HG03139 (cell line): ENCODE measurements around the gene CD300A.
A peak's percentile ranks its signal among the peaks of the same experiment; 100 is the strongest.

Experiments
- ATAC-seq: cut with Tn5 transposase; IDR thresholded peaks from one replicate; pipeline ENCODE4 v1.9.1; 2021; ENCODE audit not compliant: unreplicated experiment

CD300A gene

DNA sequence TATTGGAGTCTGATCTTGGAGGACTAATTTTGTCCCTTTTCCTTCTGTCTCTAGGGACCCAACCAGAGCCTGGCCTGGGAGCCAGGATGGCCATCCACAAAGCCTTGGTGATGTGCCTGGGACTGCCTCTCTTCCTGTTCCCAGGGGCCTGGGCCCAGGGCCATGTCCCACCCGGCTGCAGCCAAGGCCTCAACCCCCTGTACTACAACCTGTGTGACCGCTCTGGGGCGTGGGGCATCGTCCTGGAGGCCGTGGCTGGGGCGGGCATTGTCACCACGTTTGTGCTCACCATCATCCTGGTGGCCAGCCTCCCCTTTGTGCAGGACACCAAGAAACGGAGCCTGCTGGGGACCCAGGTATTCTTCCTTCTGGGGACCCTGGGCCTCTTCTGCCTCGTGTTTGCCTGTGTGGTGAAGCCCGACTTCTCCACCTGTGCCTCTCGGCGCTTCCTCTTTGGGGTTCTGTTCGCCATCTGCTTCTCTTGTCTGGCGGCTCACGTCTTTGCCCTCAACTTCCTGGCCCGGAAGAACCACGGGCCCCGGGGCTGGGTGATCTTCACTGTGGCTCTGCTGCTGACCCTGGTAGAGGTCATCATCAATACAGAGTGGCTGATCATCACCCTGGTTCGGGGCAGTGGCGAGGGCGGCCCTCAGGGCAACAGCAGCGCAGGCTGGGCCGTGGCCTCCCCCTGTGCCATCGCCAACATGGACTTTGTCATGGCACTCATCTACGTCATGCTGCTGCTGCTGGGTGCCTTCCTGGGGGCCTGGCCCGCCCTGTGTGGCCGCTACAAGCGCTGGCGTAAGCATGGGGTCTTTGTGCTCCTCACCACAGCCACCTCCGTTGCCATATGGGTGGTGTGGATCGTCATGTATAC lies 26.5 kb upstream of the CD300A start:
- ATAC-seq: no peak

- ATAC-seq: no peak
These were observed 24.9 kb upstream of the CD300A start for GRCh38 chr17:74441537-74441936.

DNA sequence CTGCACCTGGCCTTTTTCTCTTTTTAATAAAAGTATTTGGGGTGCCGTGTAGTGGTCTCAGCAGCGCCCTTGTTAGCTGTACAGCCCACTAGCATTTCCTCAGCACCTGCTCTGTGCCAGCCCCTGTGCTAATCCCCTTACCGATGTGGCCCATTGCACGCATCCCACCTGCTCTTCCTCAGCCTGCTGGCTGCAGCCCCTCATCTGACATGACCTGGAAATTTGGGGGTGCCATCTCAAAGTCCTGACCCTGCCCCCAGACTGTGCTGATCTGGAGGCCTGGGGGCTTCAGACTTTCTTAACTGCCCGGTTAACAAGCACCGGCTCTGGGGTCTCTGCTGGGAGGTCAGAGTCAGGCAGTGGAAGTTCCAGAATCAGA lies 24.2 kb upstream of the CD300A start:
- no peak for ATAC-seq

DNA sequence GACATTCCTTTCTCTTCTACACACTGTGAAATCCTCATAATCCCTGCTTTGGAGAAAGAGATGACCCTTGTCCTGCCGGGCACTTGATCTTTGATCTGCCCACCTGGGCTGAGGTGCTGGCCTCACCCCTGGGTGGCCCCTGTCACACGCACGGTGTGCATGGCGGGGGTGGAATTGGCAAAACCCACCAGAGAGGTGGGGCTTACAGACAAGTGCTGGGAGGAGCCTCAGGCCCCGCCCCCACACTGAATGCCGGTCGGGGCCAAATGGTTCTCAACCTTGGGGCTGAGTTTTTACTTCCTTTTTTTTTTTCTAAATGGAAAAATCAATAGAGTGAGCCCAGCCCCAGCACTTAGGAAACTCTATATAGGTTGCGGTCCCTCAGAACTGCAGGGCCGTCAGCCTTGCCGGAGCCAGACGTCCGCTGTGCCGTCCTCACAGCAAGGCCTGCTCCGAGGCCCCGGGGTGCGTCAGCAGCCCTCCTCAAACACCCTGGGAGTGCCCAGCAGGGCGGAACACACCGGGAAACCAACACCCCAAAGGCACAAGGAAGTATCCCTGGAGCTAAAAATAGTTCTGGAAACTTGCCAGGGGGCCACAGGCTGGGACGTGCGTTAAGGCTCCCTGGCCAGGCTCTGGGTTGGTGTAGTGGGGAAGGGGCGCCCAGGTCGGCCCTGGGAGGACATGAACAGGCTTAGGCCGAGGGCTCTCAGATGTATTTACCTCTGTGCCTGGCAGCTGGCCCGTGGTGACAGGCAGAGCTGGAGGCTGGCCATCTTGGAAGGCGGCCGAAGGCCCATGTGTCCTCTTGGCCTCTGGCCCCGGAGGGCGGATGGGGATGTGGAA lies 23.5 kb upstream of the CD300A start:
- ATAC-seq: peak; percentile 67

GRCh38 chr17:74443516-74444296 lies 22.7 kb upstream of the CD300A start:
- no peak for ATAC-seq

- ATAC-seq: no peak
These were observed 22.0 kb upstream of the CD300A start for GRCh38 chr17:74444406-74444805.

- no peak for ATAC-seq
These were observed 21.3 kb upstream of the CD300A start for GRCh38 chr17:74445158-74445557.

DNA sequence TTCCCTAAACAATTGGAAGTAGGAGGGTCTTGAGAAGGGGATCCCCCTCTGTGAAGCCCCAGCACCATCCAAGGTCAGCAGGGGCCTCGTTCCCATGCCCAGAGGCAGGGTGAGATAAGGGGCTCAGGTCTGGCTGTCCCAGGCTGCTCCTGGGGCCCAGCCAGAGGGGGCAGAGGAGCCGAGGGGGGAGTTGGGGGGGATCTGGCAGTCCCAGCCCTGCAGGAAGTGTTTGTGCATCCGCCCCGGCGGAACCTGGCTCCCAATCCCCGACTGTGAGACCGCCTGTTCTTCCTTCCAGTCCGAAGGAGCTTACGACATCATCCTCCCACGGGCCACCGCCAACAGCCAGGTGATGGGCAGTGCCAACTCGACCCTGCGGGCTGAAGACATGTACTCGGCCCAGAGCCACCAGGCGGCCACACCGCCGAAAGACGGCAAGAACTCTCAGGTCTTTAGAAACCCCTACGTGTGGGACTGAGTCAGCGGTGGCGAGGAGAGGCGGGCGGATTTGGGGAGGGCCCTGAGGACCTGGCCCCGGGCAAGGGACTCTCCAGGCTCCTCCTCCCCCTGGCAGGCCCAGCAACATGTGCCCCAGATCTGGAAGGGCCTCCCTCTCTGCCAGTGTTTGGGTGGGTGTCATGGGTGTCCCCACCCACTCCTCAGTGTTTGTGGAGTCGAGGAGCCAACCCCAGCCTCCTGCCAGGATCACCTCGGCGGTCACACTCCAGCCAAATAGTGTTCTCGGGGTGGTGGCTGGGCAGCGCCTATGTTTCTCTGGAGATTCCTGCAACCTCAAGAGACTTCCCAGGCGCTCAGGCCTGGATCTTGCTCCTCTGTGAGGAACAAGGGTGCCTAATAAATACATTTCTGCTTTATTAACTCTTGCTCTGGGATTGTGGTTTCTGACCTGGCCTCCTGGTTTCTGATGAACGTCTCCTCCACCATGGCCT lies 19.6 kb upstream of the CD300A start:
- ATAC-seq: no peak

GRCh38 chr17:74447628-74448159 lies 18.7 kb upstream of the CD300A start:
- no peak for ATAC-seq

GRCh38 chr17:74448756-74449155 lies 17.7 kb upstream of the CD300A start:
- no peak for ATAC-seq

DNA sequence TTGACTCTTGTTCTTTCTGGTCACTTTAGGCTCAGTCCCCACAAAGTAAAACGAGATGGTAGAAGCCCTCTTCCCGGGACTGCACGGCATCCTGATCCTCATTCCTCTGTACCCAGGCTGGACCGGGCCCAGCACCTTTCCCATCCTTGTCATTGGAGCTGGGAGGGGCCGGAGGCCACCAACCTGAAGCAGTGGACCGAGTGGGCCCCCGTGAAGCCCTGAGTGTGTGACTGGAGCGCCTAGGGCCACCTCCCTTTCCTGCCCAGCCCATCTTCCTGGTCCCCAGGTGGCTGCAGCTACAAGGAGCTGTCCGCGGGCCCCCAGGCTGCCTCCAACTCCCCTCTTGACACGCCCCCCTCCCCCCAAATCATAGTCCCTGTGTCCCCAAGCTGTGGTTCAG lies 17.1 kb upstream of the CD300A start:
- ATAC-seq: no peak

DNA sequence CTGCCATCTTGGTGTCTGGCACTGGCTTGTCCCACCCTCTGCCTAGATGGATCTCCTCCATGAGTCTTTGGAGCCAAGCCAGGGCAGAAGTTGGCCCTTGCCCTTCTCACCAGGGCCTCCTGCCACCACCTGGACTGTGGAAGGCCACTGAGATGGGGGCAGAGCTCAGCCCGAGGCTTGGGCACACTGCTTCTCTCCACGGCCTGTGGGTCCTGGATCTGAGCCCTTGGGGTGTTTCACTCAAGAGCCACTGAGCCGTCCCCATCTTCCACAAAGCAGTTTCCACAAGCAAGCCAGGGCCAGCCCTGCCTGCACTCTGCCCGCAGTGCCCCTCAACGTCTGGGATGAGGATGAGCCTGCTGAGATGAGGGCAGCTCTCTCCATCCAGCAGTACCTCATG lies 16.7 kb upstream of the CD300A start:
- no peak for ATAC-seq

DNA sequence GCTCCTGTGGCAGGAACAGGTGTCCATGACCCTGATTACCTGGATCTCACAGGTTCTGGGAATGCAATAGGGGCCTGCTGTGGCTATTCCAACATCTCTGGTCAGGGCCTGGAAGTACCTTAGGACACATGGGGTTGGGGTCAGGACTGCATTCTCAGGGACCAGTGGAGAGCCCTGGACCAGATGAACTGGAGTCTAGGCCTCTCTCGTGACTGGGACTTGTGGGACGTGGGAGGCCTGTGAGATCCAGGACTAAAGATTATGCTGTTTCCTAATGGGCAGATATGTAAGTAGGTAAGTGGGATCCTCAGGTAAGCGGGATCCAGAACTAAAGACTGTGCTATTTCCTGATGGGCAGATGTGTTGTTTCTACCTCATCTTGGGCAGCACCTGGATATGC lies 16.2 kb upstream of the CD300A start:
- no peak for ATAC-seq

GRCh38 chr17:74450925-74451403 lies 15.5 kb upstream of the CD300A start:
- no peak for ATAC-seq

DNA sequence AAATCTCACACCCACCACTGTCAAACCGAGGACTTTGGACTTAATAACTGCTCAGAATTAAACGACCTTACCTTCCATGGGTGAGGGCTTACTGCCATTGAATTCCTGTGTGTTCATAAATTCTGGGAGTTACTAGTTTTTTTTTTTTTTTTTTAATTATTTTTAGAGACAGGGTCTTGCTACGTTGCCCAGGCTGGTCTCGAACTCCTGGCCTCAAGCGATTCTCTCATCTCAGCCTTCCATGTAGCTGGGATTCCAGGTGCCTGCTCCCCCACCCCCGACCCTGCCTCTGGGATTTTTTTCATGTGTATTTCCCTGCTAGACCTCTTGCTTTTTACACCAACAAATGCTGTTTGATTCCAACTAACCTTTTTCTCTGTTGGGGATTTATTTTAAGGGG lies 14.9 kb upstream of the CD300A start:
- ATAC-seq: no peak

DNA sequence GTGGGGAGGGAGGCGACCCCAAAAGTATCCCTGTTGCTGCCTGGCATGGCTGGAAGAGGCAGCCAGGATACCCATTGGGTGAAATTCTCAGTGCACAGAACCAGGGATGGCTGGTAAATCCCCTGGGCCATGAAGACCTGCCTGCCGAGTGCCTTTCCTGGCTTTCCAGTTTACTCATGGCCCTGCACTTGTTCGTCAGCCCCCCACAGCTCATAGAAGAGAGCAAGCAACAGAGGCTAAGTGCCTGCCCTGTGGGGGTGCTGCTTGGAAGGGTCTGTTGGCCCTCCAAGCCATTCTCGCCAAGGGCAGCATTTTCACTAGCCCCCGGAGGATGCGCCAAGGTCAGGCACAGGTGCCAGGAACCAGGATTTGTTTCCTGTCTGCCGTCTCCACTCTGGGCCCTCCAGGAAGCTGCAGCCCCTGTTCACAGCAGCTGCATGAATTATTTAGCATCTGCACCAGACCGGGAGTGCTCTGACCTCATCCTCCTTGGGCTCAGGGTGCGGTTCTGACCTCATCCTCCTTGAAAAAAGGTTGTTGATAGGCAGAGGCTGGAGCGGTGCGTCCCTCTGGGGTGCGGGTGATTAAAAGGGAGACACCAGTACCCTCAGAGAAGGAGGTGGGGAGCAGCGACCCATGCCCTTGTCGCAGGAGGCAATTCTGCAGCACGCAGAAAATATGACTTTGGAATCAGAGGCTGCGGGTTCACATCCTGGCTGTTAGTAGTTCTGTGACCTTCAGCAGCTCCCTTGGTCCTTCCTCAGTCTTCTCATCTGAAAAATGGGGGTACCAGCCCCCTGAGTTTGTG lies 14.2 kb upstream of the CD300A start:
- no peak for ATAC-seq

GRCh38 chr17:74452841-74453661 lies 13.4 kb upstream of the CD300A start:
- no peak for ATAC-seq

DNA sequence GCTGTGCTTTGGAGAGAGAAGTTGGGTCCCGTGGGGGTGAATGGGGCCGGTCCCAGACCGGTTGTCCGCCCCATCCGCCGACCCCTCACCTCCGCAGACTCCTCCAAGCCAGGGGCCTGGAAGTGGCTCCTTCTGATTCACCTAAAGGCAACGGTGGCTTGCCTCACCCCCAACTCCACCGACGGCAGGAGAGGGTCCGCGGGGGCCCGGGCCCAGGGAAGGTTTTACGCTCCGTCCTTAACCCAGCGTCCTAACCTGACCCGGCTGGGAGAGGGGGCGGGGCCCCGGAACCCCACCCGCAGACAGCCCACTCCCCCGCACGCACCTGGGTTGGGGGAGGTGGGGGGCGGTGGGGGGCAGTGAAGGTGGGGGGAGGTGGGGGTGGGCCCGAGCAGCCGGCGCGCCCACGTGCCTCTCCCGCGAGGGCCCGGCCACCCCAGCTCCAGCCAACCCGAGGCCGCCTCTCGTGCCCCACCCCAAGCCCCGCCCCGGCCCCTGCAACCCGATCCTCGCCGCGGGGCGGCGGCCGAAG lies 12.7 kb upstream of the CD300A start:
- ATAC-seq: peak; percentile 90
